Stimulated activated CD4-positive, alpha-beta T cell treated with anti-CD3 and anti-CD28 coated beads, TNF-alpha, amount 100 ng/mL, for 1 hour (primary cell): ENCODE measurements around the gene SPDYE18.
"Not testable (repeated sequence)": the region's sequence is repeated elsewhere in the genome, so short reads cannot be mapped to it uniquely, and the experiment has no call there.

Source experiments
- DNase-seq, 3 donors: peaks; one replicate each; pipeline ENCODE4 v3.0.0-alpha.2; 2020; ENCODE audit warnings: low read depth in 3 of 3, low spot score in 1 of 3

SPDYE18 gene

GRCh38 chr7:77062557-77062956 lies at the start of gene SPDYE18:
Gene SPDYE18, minus strand, starts transcription at chr7:77062558. Its CDS starts 2,046 bp downstream, at chr7:77060512.
- not testable (repeated sequence) for DNase-seq

GRCh38 chr7:77108362-77108761 lies 46.0 kb upstream of the SPDYE18 start:
- DNase-seq = not testable (repeated sequence)

GRCh38 chr7:77107659-77108058 lies 45.3 kb upstream of the SPDYE18 start:
- not testable (repeated sequence) for DNase-seq

GRCh38 chr7:77105904-77106303 lies 43.5 kb upstream of the SPDYE18 start:
- DNase-seq = not testable (repeated sequence)

- not testable (repeated sequence) for DNase-seq
These were observed 40.3 kb upstream of the SPDYE18 start for GRCh38 chr7:77102671-77103070.

GRCh38 chr7:77101187-77101586 lies 38.8 kb upstream of the SPDYE18 start:
- not testable (repeated sequence) for DNase-seq

GRCh38 chr7:77100501-77100900 lies 38.1 kb upstream of the SPDYE18 start:
- DNase-seq = not testable (repeated sequence)

- not testable (repeated sequence) for DNase-seq
These were observed 29.9 kb upstream of the SPDYE18 start for GRCh38 chr7:77092301-77092700.

GRCh38 chr7:77082192-77082591 lies 19.8 kb upstream of the SPDYE18 start:
- not testable (repeated sequence) for DNase-seq

GRCh38 chr7:77080236-77080635 lies 17.9 kb upstream of the SPDYE18 start:
- DNase-seq = not testable (repeated sequence)

GRCh38 chr7:77079624-77080023 lies 17.3 kb upstream of the SPDYE18 start:
- not testable (repeated sequence) for DNase-seq

- DNase-seq = not testable (repeated sequence)
These were observed 16.8 kb upstream of the SPDYE18 start for GRCh38 chr7:77079112-77079511.

- not testable (repeated sequence) for DNase-seq
These were observed 14.7 kb upstream of the SPDYE18 start for GRCh38 chr7:77077060-77077459.

- not testable (repeated sequence) for DNase-seq
These were observed 12.5 kb upstream of the SPDYE18 start for GRCh38 chr7:77074786-77075396.

- not testable (repeated sequence) for DNase-seq
These were observed 8.8 kb upstream of the SPDYE18 start for GRCh38 chr7:77071108-77071507.

- DNase-seq = not testable (repeated sequence)
These were observed 3.5 kb upstream of the SPDYE18 start for GRCh38 chr7:77065869-77066268.

- DNase-seq = not testable (repeated sequence)
These were observed 1.4 kb upstream of the SPDYE18 start for GRCh38 chr7:77063732-77064131.

GRCh38 chr7:77032261-77032660 lies 30.1 kb downstream of the SPDYE18 start, which contains the start of gene SPDYE17:
Gene SPDYE17, minus strand, starts transcription at chr7:77032361. Its CDS starts 1,791 bp downstream, at chr7:77030570.
- not testable (repeated sequence) for DNase-seq

- not testable (repeated sequence) for DNase-seq
These were observed 36.0 kb downstream of the SPDYE18 start for GRCh38 chr7:77026349-77026748.

- not testable (repeated sequence) for DNase-seq
These were observed 52.2 kb downstream of the SPDYE18 start for GRCh38 chr7:77010074-77010680.

- not testable (repeated sequence) for DNase-seq
These were observed 54.4 kb downstream of the SPDYE18 start for GRCh38 chr7:77008000-77008399.
